NB4 (cell line): ENCODE results near the gene CBLB.

Experiments
- CTCF ChIP-seq: IDR thresholded peaks from one replicate; pipeline ENCODE4 v1.5.1; 2012; ENCODE audit warnings: low read depth, low read length
- POLR2A ChIP-seq: IDR thresholded peaks from 2 replicates; pipeline ENCODE4 v1.6.1; 2011; ENCODE audit warnings: mild to moderate bottlenecking; ENCODE audit not compliant: insufficient read length; ENCODE audit errors: extremely low read depth

DNA sequence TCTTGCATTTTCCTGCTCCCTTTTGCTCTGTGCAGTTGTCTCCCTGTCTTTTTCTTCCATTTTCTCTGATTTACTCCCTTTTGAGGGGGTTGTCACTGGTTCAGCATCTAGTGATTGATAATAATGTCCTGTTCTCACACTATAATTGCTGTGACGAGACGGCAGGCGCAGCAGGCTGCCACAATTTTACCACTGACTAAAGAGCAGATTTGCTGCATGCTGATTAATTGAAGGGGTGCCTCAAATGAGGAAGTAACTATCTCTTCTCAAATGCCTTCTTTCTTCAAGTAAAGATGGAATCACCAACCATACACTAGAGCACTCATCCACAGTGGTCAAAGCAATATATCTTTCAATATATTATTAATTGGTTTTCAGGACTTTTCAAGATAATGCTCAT, 219.3 kb downstream of the CBLB start:
- TF ChIP-seq POLR2A = no peak
- no peak for TF ChIP-seq CTCF
